Bronchial epithelial cell (primary cell): ENCODE results near the gene HDGFL3. TPM values are rescaled to one million over a fixed set of nuclear protein-coding genes. Genes with fewer than 3 reads are reported as not detected.

Experiments used
- DNase-seq: peaks from one replicate; pipeline ENCODE4 v3.0.0-alpha.2; 2010; ENCODE audit warnings: low read depth
- FAIRE-seq: peaks from 2 replicates; lab custom pipeline; 2011; peaks lifted over from hg19 to GRCh38; lab: Jason Lieb, UNC
- H3K27me3 ChIP-seq: 2 replicates; pipeline ENCODE4 v1.5.1; 2011; ENCODE audit warnings: low read length; ENCODE audit not compliant: control insufficient read depth, insufficient read depth
- H3K36me3 ChIP-seq: 2 replicates; pipeline ENCODE4 v1.5.1; 2011; ENCODE audit warnings: low read length; ENCODE audit not compliant: control insufficient read depth, insufficient read depth
- H3K4me3 ChIP-seq: 2 replicates; pipeline ENCODE4 v1.5.1; 2011; ENCODE audit warnings: mild to moderate bottlenecking, low read depth, low read length, control low read depth
- CTCF ChIP-seq: IDR thresholded peaks from 2 replicates; pipeline ENCODE4 v1.5.1; 2011; ENCODE audit warnings: mild to moderate bottlenecking, moderate library complexity, low read length, control low read depth, inconsistent platforms; ENCODE audit not compliant: insufficient read depth, severe bottlenecking
- total RNA-seq: library from RNA; depleted of rRNA; stranded (reverse); fragments of >200 nt; gene quantifications from 2 replicates; pipeline ENCODE4 v1.2.1, GENCODE V29; 2014

Gene HDGFL3
- total RNA-seq, 1 donor from 2014 or later = 28.7 TPM

DNA sequence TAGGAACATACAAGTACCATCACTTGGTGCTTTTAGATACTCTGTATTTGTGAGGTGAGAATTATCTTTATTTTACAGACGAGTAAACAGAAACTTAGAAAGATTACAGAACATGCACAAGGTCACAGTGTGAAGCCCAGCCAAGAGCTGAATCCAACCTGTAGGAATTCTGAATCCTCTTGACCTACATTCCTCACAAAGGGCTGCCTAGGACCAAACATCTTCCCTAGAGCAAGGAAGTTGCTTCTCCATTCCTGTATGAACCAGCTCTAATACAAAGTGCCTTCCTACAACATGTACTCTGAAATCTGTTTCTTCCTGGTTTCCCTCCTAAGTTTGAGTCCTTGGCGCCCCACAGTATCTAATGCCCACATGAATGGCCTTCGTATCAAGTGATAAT, 2.9 kb downstream of the HDGFL3 start:
- no peaks in the 10 kb centered on the region for H3K27me3 ChIP-seq
- FAIRE-seq (no peak), DNase-seq (no peak)
- TF ChIP-seq CTCF = no peak
- H3K36me3 ChIP-seq = no peaks in the 10 kb centered on the region
- no peak overlapping the region for H3K4me3 ChIP-seq

DNA sequence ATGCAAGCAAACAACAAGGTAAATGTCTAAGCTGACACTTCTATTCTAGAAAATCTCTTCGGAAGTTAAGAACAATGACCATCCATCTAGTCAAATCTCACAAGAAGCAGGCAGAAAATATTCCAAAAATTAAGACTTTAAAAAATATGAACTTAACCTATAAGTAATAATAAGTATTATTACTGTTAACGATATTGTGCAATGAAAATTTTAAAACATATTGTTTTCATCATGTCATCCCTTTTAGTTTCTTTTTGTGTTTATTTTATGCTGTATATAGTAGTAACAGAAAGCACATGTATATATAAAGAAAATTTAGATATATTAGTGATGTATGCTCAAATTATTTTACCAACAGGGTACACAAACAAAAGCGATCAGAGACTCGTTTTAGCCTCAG, 4.1 kb downstream of the HDGFL3 start:
- TF ChIP-seq CTCF = no peak
- DNase-seq (no peak), FAIRE-seq (no peak)
- H3K4me3 ChIP-seq = no peak overlapping the region
- H3K36me3 ChIP-seq = no peaks in the 10 kb centered on the region
- H3K27me3 ChIP-seq = no peaks in the 10 kb centered on the region

DNA sequence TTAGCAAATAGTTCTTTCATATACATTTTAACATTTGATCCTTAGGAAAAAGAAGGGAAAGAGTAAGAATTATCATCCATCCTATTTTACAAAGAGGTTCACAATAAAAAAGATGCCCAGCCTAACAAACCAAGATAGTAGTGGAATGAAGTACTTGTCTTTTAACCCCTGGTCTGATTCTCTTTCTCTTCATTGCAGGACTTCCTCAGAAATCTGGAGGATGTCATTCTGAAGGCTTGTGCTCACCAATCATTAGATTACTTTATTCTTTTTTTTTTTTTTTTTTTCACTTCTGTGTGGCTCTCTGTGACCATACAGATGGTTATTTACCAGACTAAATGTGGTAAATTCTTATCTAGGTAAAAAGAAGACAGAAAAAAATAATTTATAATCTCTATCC, 7.0 kb downstream of the HDGFL3 start:
- TF ChIP-seq CTCF = no peak

GRCh38 chr15:83200162-83200561, 7.5 kb downstream of the HDGFL3 start:
- Histone ChIP-seq H3K4me3 (no peak overlapping the region), H3K36me3 (no peaks in the 10 kb centered on the region), H3K27me3 (no peaks in the 10 kb centered on the region)
- FAIRE-seq (no peak), DNase-seq (no peak)
- TF ChIP-seq CTCF = no peak

More for the DNA sequence above, 7.0 kb downstream of the HDGFL3 start:
- no peaks in the 10 kb centered on the region for H3K27me3 ChIP-seq
- FAIRE-seq (no peak), DNase-seq (no peak)
- H3K36me3 ChIP-seq = no peaks in the 10 kb centered on the region
- no peak overlapping the region for H3K4me3 ChIP-seq

- no peak overlapping the region for H3K4me3 ChIP-seq
- no peak for TF ChIP-seq CTCF
- H3K36me3 ChIP-seq = no peaks in the 10 kb centered on the region
- no peaks in the 10 kb centered on the region for H3K27me3 ChIP-seq
- DNase-seq (no peak), FAIRE-seq (no peak)
Observed at GRCh38 chr15:83199288-83199687, 8.3 kb downstream of the HDGFL3 start.

GRCh38 chr15:83198476-83198875, 9.1 kb downstream of the HDGFL3 start:
- FAIRE-seq (no peak), DNase-seq (no peak)
- no peak overlapping the region for H3K4me3 ChIP-seq
- H3K27me3 ChIP-seq = no peaks in the 10 kb centered on the region
- no peaks in the 10 kb centered on the region for H3K36me3 ChIP-seq
- no peak for TF ChIP-seq CTCF
